ENCODE measurements around the gene TMEM218.

TMEM218 gene

DNA sequence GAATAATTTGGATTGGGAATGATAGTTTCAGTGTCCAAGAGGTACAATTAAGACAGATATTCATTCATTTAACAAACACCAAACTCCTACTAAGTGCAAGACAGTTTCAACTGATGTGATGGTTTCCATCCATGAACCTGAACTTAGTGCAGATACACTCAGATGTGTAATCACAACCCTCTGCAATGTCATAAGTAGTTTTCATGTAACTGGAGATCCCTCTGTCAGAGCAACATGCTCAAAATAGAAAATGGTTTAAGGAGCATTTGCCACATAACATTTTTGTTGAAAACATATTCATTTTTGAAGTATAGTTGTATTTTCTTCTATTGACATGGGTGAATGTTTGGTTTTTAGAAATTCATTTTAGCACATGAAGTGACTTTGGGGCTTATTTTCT is 36.6 kb upstream of the TMEM218 start:
- H3K9ac ChIP-seq: no peak overlapping the region
- H3K4me3 ChIP-seq: no peak overlapping the region
- H3K27ac ChIP-seq: no peak overlapping the region
- H3K27me3 ChIP-seq: no peaks in the 10 kb centered on the region
- H3K36me3 ChIP-seq: no peaks in the 10 kb centered on the region
- H3K4me1 ChIP-seq: no peaks in the 10 kb centered on the region
- no peak overlapping the region for H3K4me2 ChIP-seq
- no peaks in the 10 kb centered on the region for H4K20me1 ChIP-seq
- no peaks in the 10 kb centered on the region for H3K9me3 ChIP-seq
- TF ChIP-seq Cebpa-rat (IDR thresholded peaks at IDR 0.05): no peak

DNA sequence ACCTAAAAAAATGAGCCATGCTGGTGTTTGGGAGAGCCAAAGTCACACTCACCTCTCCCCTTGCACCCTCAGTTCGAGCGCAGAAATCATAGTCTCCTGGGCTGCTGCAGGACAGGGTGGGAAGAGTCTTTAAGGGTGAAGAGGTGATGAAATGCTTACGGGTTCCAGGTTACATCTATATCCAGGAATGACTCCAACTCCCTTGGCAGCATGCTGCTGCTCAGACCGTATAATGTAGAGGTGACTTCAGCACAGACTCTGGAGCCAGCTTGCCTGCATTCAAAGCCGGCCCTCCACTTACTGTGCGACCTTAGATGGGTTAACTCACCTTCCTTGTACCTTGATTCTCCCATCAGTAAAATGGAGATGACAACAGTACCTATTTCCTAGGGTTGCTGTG is 35.9 kb upstream of the TMEM218 start:
- H3K27ac ChIP-seq: no peak overlapping the region
- no peaks in the 10 kb centered on the region for H3K9me3 ChIP-seq
- no peak overlapping the region for H3K4me2 ChIP-seq
- no peaks in the 10 kb centered on the region for H3K36me3 ChIP-seq
- H3K4me1 ChIP-seq: no peaks in the 10 kb centered on the region
- no peak overlapping the region for H3K9ac ChIP-seq
- no peaks in the 10 kb centered on the region for H4K20me1 ChIP-seq
- no peaks in the 10 kb centered on the region for H3K27me3 ChIP-seq
- no peak overlapping the region for H3K4me3 ChIP-seq
- no peak for TF ChIP-seq Cebpa-rat (IDR thresholded peaks at IDR 0.05)

DNA sequence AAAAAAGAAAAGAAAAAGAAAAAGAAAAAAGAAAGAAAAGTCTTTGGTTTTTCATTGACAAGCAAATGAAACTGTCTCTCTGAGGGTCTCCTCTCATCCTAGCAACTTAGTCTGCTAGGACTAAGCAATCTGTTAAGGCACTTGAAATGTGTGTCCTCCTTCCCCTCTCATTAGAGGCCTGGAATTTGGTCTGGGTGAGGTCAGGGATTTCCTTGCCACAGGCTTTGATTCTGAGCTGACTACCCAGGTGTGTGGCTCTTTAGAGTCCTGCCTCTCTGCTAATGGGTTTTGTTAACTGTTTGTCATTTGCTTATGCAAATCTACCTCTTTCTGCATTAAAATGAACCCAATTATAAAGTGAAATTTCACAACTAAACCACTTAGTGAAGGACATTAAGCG is 34.8 kb upstream of the TMEM218 start:
- TF ChIP-seq Cebpa-rat (IDR thresholded peaks at IDR 0.05): no peak
- no peak overlapping the region for H3K4me3 ChIP-seq

DNA sequence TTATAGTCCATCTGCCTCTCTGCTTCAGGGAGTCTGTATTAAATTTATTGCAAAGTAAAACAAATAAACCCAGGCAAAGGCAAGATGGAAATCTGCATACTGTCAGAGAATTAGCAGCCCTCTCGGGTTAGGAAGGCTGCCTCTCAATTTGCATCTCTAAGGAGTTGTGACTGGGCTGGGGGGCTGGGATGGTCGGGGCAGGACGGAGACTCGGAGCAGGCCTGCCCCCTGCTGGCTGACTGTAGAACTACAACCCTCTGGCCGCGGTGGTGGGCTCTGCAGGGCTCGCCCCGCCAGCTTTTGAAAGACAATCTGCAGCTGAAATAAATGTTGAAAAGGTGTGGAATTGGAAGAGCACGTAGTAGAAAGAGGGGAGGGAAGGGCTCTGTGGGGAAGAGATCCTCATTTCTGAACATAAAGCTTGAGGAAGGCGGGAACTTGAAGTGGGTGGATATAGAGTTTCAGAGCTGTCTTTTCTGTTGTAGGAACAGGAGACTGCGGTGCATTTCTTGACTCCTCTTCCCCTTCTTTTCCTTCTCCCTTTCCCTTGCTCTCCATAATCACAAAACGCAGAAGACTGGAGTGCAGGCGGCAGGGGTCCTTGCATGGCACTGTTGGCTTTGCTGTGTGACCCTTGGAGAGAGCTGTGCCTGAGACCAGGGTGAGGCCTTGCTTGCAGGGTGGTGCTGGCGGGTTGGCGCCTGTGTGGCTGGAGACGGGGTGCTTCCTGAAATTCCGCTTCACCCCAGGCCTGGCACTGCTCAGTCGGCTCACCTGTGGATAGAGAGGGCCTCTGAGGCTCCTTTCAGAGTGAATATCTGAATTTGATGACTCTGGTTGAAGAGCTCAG is 30.5 kb upstream of the TMEM218 start:
- Histone ChIP-seq H3K4me2 (no peak overlapping the region), H4K20me1 (no peaks in the 10 kb centered on the region), H3K36me3 (no peaks in the 10 kb centered on the region), H3K27ac (no peak overlapping the region), H3K4me3 (no peak overlapping the region), H3K4me1 (no peaks in the 10 kb centered on the region), H3K9me3 (no peaks in the 10 kb centered on the region), H3K9ac (no peak overlapping the region), H3K27me3 (no peaks in the 10 kb centered on the region)
- TF ChIP-seq Cebpa-rat (IDR thresholded peaks at IDR 0.05): no peak

More for the DNA sequence above, 34.8 kb upstream of the TMEM218 start:
- no peak overlapping the region for H3K9ac ChIP-seq
- H3K27me3 ChIP-seq: no peaks in the 10 kb centered on the region
- H3K27ac ChIP-seq: no peak overlapping the region
- no peak overlapping the region for H3K4me2 ChIP-seq
- no peaks in the 10 kb centered on the region for H3K9me3 ChIP-seq
- no peaks in the 10 kb centered on the region for H4K20me1 ChIP-seq
- H3K4me1 ChIP-seq: no peaks in the 10 kb centered on the region
- no peaks in the 10 kb centered on the region for H3K36me3 ChIP-seq

DNA sequence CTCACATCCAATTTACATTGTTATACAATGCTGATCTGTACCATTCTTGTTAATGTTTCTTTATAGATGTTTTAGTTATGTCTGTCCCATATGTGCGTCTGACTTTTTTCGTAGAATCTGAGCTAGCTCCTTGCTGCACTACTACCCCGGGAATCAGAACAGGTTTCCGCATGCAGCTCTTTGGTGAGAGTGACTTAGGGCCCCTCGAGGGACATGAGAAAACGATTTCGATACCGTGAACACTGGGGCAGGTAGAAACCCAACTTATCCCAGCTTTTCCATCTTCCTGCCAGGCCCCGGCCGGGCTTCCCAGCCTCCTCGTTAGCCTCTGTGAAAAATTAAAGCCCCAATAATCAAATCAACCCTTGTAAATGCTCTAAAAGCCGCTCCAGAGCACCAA is 29.8 kb upstream of the TMEM218 start:
- no peak overlapping the region for H3K9ac ChIP-seq
- H3K9me3 ChIP-seq: no peaks in the 10 kb centered on the region
- no peak overlapping the region for H3K27ac ChIP-seq
- TF ChIP-seq Cebpa-rat (IDR thresholded peaks at IDR 0.05): no peak
- H4K20me1 ChIP-seq: no peaks in the 10 kb centered on the region
- no peaks in the 10 kb centered on the region for H3K4me1 ChIP-seq
- H3K4me3 ChIP-seq: no peak overlapping the region
- no peaks in the 10 kb centered on the region for H3K27me3 ChIP-seq
- no peaks in the 10 kb centered on the region for H3K36me3 ChIP-seq
- no peak overlapping the region for H3K4me2 ChIP-seq

DNA sequence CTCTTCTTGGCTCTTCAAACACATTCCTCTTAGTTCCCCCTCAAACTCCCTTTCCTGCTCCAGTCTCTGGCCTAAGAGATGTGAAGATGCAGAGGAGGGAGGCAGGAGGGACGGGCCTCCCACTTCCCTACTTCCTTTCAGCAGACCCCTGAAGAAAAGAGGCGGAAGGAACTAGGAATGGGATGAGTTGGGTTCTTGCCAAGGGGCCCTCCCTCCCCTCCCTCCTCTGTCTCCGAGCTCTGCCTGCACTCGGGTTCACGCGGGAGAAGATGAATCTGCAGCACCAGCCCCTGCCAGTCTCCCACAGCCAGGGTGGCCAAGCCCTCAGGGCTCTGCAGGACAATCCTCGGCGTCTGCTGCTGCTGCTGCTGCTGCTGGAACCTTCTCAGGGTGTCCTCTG is 28.8 kb upstream of the TMEM218 start:
- Histone ChIP-seq H4K20me1 (no peaks in the 10 kb centered on the region), H3K4me1 (no peaks in the 10 kb centered on the region), H3K4me2 (no peak overlapping the region), H3K27ac (no peak overlapping the region), H3K27me3 (no peaks in the 10 kb centered on the region), H3K36me3 (no peaks in the 10 kb centered on the region), H3K9me3 (no peaks in the 10 kb centered on the region), H3K4me3 (no peak overlapping the region), H3K9ac (no peak overlapping the region)
- no peak for TF ChIP-seq Cebpa-rat (IDR thresholded peaks at IDR 0.05)

DNA sequence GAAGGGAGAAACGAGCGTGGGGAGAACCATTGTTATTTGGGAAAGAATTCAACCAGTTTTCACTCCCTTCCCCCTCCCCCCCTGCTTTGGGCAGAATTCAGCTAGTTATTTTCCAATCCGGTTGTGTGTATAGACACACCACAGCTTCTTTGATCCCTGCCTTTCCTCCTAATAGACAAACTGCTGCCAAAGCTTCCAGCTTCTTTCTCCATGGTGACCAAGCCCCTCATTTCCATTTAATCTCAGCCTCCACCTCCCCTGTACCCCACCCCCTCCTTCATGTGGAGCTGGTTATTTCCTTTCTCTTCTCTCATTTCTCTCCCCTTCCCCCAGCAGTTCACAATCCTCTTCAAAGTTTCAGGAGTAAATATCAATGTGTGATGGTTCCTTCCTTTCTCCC is 28.4 kb upstream of the TMEM218 start:
- no peak overlapping the region for H3K4me2 ChIP-seq
- no peak overlapping the region for H3K4me3 ChIP-seq
- no peak overlapping the region for H3K9ac ChIP-seq
- no peak overlapping the region for H3K27ac ChIP-seq
- no peaks in the 10 kb centered on the region for H3K9me3 ChIP-seq
- no peaks in the 10 kb centered on the region for H3K4me1 ChIP-seq
- H3K36me3 ChIP-seq: no peaks in the 10 kb centered on the region
- TF ChIP-seq Cebpa-rat (IDR thresholded peaks at IDR 0.05): no peak
- no peaks in the 10 kb centered on the region for H3K27me3 ChIP-seq
- H4K20me1 ChIP-seq: no peaks in the 10 kb centered on the region

DNA sequence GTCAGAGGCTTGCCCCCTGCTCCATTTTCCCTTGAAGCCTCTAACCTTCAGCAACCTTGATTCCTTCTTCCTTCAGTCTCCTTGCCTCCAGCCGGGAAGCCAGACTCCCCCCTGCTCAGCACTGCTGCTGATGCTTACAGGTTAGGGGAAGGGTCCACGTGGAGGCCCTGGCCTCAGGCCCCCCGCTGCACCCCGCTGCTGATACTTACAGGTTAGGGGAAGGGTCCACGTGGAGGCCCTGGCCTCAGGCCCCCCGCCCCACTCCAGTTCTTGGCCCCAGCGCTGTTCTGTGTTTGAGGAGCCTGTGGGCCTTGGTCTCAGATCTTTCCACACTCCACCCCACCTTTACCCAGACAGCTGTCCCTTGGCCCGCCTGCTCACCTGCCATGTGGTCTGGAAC is 27.5 kb upstream of the TMEM218 start:
- H3K4me1 ChIP-seq: no peaks in the 10 kb centered on the region
- H3K27ac ChIP-seq: no peak overlapping the region
- no peak overlapping the region for H3K9ac ChIP-seq
- no peaks in the 10 kb centered on the region for H3K27me3 ChIP-seq
- no peaks in the 10 kb centered on the region for H3K9me3 ChIP-seq
- H4K20me1 ChIP-seq: no peaks in the 10 kb centered on the region
- H3K4me2 ChIP-seq: no peak overlapping the region
- no peak for TF ChIP-seq Cebpa-rat (IDR thresholded peaks at IDR 0.05)
- no peaks in the 10 kb centered on the region for H3K36me3 ChIP-seq
- no peak overlapping the region for H3K4me3 ChIP-seq

DNA sequence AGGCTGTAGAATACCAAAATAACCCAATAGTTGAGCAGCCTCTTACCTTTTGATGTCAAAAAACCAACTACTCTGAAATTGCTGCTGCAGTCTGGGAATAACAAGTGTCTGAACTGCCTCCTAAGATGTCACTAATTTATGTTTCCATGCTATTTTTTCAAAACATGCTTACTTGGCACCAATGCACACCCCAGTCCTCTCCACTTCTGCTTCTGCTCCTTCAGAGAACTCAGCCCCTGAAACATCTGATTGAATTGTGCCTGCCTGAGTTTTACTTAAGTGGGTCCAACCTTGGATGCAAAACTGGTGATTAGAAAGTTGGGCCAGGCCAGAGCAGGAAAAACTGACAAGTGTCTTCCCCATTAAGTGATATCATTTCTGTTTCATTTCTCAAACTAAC is 24.6 kb upstream of the TMEM218 start:
- Histone ChIP-seq H3K9me3 (no peaks in the 10 kb centered on the region), H3K4me1 (no peaks in the 10 kb centered on the region), H4K20me1 (no peaks in the 10 kb centered on the region), H3K27me3 (no peaks in the 10 kb centered on the region), H3K9ac (no peak overlapping the region), H3K4me2 (no peak overlapping the region), H3K36me3 (no peaks in the 10 kb centered on the region), H3K4me3 (no peak overlapping the region), H3K27ac (no peak overlapping the region)
- TF ChIP-seq Cebpa-rat (IDR thresholded peaks at IDR 0.05): no peak

DNA sequence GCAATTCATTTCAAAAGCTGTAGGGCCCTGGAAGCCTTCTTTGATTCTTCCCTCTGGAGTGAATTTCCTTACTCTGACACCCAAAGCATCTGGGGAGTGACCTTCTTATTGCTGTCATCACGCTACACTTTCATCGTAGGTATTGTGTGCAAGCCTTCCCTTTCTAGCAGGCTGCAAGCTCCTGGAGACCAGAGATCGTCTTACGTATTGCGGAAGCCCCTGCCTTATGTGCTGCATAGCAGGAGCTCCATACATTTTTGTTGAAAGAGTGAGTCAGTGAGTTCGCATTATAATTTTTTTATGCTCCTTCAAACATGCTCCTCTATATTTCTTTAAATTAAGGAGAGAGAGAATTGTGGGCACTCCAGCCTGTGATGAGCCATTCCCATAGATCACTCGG is 21.2 kb upstream of the TMEM218 start:
- Histone ChIP-seq H3K9ac (no peak overlapping the region), H3K4me1 (no peaks in the 10 kb centered on the region), H4K20me1 (no peaks in the 10 kb centered on the region), H3K27me3 (no peaks in the 10 kb centered on the region), H3K27ac (no peak overlapping the region), H3K36me3 (no peaks in the 10 kb centered on the region), H3K4me2 (no peak overlapping the region), H3K4me3 (no peak overlapping the region), H3K9me3 (no peaks in the 10 kb centered on the region)
- TF ChIP-seq Cebpa-rat (IDR thresholded peaks at IDR 0.05): no peak

DNA sequence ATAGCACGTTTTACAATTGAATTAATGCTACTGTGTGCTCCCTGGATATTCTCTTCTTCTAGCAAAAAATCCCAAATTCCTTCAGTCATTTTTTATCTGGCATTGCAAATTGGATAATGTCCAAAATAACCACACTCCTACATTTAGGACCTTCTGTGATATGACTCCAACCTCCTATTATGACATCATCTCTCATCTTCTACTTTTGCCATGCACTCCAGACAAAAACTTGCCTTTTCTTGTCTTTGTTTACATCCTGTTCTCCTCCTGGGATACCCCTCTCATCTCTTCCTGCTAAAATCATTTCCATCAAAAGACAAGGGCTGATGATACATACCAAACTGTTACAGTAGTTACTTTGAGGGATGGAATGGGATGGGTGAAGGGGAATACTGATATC is 20.6 kb upstream of the TMEM218 start:
- H3K27ac ChIP-seq: no peak overlapping the region
- H3K4me3 ChIP-seq: no peak overlapping the region
- no peak overlapping the region for H3K4me2 ChIP-seq
- no peaks in the 10 kb centered on the region for H3K36me3 ChIP-seq
- H3K4me1 ChIP-seq: no peaks in the 10 kb centered on the region
- TF ChIP-seq Cebpa-rat (IDR thresholded peaks at IDR 0.05): no peak
- H4K20me1 ChIP-seq: no peaks in the 10 kb centered on the region
- H3K9me3 ChIP-seq: no peaks in the 10 kb centered on the region
- H3K27me3 ChIP-seq: no peaks in the 10 kb centered on the region
- no peak overlapping the region for H3K9ac ChIP-seq
